Activated gamma-delta T cell treated with Interleukin-2 at 50 U/mL for 16 hours (primary cell): ENCODE data around the gene IMPDH1.
"Not testable (repeated sequence)": the region's sequence is repeated elsewhere in the genome, so short reads cannot be mapped to it uniquely, and the experiment has no call there.

Experiments used
- DNase-seq: peaks from one replicate; pipeline ENCODE4 v3.0.0-alpha.2; 2020

The IMPDH1 gene

DNA sequence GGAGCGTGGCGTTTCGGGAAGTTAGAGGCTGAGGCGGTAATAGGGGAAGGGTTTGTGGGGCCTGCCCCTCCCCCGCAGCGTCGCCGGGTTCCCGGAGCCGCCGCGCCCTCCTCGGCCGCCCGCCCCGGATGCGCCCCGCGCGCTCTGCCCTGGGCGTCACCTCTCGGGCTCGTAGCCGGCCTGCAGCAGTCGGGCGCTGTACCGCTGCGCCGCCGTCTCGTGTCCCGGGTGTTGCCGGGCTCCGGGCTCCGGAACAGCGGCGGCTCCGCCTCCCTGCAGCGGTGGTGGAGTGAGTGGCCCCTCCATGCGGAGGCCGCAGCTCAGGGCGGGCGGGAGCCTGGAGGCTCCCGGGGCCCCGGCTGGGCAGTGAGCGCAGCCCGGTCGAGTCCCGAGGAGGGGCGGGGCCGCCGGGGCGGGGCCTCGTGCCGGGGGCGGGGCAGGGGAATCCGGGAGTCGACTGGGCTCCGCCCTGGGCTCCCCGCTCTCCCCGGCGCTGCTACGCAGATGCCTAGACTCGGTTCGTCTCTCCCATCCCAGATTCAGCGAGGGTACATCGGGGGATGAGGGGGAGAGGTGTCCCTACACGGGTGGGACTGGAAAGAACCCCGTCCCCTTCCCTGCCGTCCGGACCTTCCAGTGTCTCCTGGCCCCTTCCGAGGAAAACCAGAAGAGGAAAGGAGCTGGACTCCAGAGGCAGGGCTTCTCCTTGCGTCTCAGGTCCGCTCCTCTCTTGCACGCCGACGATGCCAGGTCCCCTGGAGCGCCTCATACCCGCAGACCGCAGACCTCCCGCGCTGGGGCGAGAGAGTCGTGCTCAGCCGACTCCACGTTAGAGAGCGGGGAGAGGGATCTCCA, at the start of gene IMPDH1:
Gene IMPDH1, minus strand, starts transcription at position 387 of the 855 bp plus-strand sequence. Its CDS starts 81 bp downstream, at position 306.
- peak; percentile 79 for DNase-seq

DNA sequence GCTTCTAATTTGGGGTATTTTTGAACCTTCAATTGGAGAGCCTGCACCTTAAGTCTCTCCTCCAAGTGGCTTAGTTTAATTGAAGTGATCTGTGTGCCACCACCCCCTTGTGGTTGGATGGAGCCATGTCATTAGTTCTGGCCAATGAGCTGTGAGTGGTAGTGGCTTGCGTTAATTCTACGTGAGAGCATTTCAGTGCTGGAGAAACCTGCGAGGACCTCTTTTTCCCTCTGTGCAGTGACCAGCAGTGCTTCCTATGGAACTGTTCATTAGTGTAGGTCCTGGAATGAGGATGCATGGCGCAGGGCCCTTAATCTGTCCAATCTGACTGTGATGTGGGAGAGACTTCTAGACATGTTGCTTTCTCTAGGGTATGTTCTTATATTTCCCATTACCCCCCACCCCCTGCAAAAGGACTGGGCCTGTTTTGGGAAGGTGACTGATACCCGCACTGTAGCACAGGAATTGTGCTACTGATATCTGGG, 49.7 kb upstream of the IMPDH1 start:
- DNase-seq: peak; percentile 66

DNA sequence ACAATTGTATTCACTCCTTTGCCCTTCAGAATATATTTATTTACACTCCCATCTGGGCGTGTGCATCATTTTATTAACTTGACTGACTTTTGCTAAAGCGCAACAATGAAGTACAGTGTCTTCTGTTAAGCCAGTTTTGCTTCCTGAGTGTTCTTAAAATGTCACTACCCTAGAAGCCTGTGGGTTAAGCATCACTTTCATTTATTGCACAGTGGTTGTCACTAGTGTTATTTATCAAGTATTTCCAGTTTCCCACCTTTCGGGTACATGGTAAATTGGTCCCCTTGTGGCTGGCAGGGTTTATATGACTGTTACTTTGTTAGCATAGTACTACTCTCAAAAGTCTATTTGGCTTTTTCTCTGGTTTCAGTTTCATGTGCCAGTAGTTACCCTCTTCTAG, 49.2 kb upstream of the IMPDH1 start:
- DNase-seq: no peak

DNA sequence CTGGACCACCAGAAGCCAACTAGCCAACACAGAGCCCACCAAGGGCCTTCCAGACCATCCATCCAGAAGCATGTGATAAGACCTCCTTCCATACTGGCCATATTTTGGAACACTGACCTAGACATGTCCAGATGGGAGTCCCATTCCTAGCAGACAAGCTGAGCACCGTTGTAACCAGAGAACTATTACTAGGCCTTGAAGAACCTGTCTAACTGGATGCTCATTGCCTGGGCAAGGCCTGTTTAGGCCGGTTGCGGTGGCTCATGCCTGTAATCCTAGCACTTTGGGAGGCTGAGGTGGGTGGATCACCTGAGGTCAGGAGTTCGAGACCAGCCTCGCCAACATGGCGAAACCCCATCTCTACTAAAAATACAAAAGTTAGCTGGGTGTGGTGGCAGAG, 47.6 kb upstream of the IMPDH1 start:
- not testable (repeated sequence) for DNase-seq

DNA sequence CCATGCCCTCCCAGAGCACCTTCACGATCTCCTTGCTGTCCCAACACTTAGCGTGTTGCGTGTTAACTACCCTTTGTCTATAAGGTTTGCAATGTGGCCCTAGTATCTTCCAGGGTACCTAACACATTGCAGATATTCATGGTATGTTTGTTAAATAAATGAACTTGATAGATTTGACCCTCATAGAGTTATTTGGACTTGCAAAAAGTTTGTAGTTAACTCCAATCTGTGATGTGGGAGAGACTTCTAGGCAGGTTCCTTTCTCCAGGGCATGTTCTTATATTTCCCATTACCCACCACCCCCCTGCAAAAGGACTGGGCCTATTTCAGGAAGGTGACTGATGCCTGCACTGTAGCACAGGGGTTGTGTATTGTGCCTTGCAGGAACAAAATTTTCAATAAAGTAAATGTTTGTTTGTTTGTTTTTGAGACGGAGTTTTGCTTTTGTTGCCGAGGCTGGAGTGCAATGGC, 46.5 kb upstream of the IMPDH1 start:
- DNase-seq: no peak

DNA sequence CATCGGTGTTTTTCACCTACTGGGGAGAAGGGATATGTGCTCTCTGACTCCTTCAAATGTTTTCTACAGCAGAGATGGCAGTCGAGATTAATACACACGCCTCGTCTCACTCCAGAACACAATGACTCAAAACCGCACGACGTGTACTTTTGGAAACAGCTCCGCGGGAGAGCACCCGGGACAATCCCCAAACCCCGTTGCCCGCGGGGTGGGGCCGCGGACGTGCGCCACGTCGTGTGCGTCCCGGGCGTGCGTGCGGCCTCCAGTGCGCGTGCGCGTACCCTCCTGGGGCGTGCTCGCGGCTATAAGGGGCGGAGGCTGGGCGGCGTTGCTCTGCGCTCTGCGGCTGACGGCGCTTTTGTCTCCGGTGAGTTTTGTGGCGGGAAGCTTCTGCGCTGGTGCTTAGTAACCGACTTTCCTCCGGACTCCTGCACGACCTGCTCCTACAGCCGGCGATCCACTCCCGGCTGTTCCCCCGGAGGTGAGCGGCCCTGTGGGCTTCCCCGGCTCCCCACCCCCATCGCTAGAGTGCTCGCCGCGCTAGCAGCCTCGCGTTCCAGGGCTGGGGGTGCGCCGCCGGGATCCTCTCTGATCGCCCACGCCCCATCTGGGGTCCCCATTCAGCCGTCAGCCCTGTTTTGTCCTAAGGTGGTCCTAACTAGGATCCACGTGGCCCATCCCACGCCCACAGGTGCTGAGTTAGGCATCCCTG, 45.9 kb upstream of the IMPDH1 start, which contains the start of gene HILPDA:
Gene HILPDA, plus strand, starts transcription at position 336 of the 712 bp plus-strand sequence. CDS start 1,391 bp downstream, outside the sequence.
- DNase-seq: peak; percentile 91

DNA sequence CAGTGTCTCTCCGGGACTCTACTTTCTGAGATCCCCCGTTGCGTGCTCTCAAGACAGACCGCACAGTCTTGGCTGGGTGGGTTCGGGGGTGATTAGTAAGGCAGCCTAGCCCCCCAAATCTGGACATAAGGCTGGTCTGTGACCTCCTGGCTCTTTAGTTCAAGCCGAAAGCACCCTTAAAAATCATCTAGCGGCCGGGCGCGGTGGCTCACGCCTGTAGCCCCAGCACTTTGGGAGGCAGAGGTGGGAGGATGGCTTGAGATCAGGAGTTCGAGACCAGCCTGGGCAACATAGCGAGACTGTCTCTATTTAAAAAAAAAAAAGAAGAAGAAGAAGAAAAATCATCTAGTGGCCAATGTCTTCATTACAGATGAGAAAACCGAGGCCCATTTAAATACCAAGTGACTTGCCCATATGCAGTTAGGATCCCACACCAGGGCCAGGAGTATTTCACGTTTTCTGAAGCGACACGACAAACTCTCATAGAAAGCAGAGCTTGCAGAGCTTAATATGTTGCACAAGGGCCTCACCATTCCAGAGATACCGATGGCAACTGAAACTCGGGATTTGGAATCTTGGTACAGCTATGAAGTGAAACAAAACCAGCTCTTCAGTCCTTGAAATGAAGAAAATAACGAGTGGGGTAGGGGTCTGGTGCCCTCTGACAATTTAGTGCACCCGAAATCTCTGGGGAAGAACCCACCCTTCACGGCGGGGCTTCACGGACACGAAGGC, 45.2 kb upstream of the IMPDH1 start:
- no peak for DNase-seq

DNA sequence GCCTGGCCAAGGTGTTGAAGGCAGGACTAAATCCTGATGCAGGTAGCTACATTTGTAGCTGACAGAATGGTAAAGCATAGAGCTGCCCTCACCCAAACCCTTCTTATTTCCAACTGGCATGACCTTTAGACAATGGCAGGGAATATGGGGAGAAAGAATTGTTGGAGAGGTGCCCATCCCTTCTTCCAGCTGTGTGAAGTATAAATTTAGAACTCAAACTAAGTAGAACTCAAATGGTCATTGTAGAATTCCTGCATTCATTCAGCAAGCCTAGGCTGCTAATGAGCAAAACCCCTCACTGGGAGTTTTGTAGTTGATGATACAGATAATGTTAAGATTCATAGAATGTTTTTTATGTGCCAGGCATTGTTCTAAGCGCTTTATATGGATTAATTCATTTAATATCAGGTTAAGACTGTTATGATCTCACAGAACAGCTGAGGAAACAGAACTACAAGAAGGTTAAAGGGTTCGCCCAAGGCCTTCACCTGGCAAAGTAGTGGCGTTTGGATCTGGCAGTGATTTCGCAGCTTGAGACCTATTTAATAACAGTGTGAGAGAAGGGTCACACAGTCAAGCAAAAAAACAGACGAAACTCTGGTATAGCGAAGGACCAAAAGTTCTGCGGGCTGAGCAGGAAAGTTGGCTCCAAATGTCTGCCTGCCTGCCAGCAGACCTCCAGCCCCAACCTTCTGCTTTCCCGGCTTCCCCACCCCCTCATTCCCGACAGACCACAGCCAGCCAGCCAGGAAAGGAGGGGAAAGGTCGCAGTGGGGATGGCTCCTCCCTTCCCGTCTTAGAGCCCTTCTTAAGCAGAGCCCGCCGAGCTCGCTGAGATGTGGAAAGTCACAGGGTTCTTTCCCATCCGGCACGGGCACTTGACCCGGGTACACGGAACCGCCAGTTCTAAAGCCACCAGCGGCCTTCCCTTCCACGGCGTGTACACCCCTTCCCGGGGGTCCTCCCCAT, 44.3 kb upstream of the IMPDH1 start:
- no peak for DNase-seq

DNA sequence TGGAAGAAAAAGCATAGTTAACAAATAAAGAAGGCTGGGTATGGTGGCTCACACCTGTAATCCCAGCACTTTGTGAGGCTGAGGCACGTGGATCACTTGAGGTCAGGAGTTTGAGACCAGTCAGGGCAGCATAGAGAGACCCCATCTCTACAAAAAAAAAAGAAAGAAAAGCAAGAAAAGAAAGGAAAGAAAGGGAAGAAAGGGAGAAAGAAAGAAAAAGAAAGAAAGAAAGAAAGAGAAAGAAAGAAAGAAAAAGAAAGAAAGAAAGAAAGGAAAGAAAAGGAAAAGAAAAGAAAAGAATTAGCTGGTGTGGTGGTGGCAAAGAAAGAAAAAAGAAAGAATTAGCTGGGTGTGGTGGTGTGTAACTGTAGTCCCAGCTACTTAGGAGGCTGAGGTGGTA, 42.8 kb upstream of the IMPDH1 start:
- no peak for DNase-seq

DNA sequence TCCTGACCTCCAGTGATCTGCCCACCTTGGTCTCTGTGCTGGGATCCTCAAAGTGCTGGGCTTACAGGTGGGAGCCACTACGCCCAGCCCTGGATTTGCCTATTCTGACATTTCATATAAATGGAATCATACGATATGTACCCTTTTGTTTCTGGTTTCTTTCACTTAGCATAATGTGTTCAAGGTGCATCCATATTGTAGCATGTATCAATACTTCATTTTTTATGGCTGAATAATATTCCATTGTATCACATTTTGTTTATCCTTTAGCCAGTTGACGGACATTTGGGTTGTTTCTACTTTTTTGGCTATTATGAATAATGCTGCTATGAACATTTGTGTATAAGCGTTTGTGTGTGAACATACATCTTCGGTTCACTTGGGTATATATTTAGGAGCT, 41.1 kb upstream of the IMPDH1 start:
- DNase-seq: no peak

DNA sequence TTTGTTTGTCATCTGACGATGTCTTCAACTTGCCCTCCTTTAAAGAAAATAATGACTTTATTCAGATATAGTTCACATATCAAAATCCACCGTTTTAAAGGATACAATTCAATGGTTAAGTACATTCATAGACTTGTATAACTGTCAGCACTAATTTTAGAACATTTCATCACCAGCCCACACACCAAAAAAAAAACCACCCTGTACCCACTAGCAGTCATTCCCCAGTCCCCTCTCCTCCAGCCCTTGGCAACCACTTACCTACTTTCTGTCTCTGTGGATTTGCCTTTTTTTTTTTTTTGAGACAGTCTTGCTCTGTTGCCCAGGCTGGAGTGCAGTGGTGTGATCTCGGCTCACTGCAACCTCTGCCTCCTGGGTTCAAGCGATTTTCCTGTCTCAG, 40.6 kb upstream of the IMPDH1 start:
- DNase-seq: no peak

DNA sequence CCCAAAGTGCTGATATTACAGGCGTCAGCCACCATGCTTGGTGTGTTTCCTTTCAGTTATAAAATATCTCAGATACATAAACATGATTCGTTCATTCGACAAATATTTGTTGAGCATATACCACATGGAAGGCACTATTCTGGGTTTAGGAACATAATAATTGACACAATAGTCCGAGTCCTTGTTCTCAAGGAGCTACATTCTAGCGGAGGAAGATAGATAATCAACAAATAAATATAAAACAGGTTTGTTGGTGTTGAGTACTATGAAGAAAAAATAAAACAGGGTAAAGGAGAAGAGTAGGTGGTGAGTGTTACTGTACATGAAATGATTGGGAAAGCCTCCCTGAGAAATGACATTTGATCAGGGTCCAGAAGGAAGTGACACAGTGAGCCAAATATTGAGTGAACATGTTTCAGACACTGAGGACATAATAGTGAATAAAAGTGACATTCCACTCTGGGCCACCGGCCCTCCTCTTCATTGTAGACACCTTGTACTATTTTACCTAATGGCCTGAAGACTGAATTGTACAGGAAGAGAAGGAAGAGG, 39.0 kb upstream of the IMPDH1 start:
- DNase-seq: no peak

DNA sequence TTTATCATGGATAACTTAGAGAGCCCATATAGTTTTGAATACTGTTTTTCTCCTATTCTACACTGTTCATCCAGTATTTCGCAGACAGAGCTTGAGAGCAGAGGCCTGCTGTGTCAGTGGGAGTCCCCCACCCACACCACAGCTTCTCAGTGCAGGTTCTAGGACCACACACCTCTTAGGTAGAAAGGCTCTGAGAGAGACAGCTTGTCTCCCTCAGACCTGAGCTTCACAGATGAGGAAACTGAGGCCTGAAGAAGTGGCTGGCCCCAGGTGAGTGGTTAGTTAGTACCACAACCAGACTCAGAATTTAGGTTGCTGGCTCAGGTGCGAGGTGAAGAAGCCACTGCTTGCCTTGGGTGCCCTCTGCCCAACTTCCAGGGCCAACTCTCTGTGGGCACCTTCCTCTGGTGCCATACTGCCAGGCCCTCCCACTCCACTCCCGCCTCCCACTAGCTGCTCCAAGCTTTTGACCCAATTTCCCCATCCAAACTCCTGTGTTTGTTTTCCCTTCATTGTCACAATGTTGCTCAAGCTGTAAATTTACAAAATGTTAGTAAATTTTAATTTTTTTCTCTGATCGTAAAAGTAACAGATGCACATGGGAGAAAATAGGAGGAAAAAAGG, 38.3 kb upstream of the IMPDH1 start:
- DNase-seq: no peak

DNA sequence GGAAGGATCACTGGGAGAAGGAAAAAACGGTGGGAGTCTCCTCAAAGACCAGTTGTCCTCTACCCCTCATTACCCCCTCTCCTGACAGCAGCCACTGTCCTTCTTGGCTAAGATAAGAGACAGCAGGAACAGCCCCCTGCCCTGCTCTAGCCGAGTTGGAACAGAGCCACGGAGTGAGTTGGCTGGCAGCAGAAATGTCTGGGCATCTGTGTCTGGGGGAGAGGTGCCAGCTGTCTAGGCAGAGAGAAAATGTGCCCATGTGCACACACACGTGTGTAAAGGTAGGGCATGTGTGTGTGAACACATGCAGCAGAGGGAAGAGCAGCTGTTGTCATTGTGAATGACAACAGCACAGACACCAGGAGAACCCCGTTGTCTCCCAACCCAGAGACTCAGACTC, 36.5 kb upstream of the IMPDH1 start:
- no peak for DNase-seq

DNA sequence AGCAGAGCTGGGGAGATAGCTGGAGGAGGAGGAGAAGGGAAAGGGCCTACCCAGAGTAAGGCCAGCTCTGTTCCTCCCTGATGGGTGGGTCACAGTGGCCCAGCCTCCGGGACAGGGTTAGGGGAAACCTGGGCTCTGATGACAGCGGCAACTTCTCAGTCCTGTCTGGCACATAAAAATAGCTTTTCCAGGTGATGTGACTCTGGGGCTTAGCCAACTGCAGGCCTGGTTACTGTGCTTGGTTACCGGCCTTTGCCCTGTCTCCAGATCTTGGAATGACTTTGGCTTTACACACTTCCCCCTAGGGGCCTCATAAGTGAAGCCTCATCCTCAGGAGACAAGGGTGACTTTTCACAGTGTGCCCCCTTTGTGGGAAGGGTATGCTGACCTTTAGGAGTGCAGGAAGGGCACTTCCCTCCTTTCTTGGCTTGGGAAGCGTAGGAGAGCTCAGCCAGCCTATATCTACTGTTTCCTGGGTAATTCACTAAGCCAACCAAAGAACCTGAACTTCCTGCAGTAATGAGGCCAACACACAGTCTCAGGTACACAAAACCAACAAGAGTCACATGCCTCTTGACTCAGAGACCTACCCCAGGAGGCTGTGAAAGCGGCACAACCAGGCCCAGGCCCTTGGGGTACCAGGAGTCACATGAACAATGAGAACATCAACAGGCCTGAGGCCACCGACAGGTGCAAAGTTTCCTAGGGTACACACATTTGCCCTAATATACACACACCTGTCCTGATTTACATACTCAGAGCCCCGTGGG, 34.2 kb upstream of the IMPDH1 start:
- DNase-seq: no peak

DNA sequence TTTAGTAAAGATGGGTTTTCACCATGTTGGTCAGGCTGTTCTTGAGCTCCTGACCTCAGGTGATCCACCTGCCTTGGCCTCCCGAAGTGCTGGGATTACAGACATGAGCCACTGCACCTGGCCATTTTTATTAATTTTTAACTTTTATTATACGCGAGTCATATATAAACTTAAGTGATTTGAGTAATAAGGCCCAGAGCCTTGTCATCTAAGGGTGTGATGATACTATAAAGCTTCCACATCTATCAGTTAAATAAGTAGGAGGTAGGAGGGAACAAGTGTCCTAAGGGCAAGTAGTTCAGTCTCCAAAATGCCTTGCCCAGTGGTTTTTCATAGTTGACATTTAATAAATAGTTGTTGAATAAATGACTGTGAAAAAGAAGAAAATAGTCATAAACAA, 32.6 kb upstream of the IMPDH1 start:
- DNase-seq: no peak

DNA sequence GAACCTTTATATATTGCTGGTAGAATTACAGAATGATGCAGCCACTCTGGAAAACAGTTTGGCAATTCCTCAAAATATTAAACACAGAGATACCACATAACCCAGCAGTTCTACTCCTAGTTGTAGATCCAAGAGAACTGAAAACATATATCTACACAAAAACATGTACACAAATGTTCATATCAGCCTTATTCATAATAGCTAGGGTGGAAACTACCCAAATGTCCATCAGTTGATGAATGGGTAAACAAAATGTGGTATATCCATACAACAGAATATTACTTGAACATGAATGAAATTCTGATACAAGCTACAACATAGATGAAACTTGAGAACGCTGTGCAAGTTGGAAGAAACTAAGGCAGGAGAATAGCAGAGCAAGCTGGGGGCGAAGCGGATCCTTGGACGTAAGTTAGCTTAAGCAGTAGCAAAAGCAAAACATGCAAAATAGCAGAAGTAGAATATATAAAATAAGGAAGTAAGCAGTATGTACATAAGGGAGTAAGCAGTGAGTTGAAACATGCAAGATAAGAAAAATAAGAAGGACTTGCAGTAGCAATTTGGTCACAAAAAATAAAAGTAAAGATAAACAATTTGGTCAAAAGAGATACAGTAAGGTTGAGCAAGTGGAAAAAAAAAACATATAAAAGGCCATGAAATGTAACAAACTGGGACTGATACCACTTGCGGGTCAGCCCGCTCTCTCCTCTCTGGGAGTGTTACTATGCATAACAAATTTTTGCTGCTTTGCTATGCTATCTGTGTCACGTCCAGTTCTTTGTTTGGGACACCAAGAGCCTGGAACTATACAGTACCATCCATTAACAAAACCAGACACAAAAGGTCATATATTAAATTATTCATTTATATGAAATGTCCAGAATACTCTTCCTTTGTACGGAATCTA, 27.9 kb upstream of the IMPDH1 start:
- no peak for DNase-seq

DNA sequence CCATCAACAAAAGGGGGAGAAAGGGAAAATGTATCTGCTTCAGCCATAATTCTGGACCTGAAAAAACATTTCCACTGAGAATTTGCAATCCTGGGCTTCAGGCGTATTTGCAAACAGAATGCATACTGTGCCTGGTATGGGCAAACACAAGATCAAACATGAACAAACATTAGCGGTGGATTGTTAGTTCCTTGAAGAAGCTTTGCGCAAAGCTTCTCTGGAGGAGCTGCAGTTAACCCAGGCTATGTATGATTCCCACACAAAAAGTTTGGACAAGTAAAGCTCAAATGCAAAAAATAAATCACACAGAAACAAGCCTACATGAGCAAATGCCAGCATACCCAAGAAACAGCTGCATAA, 25.5 kb upstream of the IMPDH1 start:
- DNase-seq: no peak
